ENCODE measurements around the gene AMMECR1. TPM values are rescaled to one million over a fixed set of nuclear protein-coding genes. Genes with fewer than 3 reads are reported as not detected.

Gene AMMECR1
- total and polyA plus RNA-seq, 2 of the 8 experiments (the other 6 are each of a cell fraction or from before 2014, with no cell fraction given): 10.2 to 21.2 TPM

DNA sequence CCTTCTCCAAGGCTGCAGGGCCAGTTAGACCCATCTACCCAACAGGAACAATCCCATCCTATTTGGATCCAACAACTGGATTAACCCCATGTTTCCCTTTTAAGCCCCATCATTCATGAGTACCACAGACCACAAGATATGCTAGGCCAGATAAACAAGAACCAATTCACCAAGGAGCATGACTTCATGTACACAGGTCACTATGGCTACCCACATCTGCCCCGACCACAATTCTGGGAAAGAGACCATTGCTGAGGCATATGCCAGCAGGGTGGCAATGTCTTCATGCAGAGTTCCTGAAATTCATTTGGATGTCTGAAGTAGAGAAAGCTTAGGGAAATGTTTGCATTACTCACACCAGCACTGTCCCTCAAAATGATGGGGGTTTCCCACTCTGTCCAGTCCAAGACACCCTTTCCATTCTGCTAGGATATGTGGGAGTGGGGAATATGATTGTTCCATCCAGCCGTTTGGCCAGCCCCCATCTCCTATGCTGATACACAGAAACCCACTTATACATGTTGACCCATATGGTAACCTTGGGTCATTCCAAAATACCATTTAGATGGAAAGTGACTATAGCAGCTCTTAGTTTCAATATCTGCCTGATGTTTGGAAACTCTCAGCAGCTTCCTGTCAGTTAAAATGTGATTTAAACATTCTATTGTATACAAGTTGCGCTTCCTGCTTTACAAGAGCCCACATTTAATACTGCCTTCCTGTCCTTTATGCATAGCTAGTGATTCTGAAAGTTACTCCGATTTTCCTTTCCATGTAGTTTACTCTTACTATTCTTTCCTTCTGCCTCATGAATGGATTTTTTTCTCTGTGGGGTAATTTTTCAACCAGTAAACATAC is 129.0 kb downstream of the AMMECR1 start:
- no peaks in the 10 kb centered on the region for H4K20me1 ChIP-seq (replicated peaks in 1 of 2; ENCODE audit: control insufficient read depth in 1 of 2, insufficient read depth in 2 of 2, low read length in 2 of 2)
- H3K79me2 ChIP-seq (ENCODE audit: control insufficient read depth in 1 of 2, insufficient read depth in 2 of 2, low read length in 2 of 2): no peaks in the 10 kb centered on the region
- FAIRE-seq (no peak), DNase-seq (ENCODE audit: low read depth in 1 of 2, low spot score in 2 of 2) (no peak)
- ChIA-PET CTCF (ENCODE audit: partially characterized antibody) (interaction anchor here (0.5 to 1.1 kb wide), 2 partner anchors 217 to 219 kb away, joined by 3 read pairs; no protein-coding TSS in a partner anchor), POLR2A (ENCODE audit: partially characterized antibody) (no interaction called here)
- H3K27me3 ChIP-seq (replicated peaks in 1 of 4; ENCODE audit: control insufficient read depth in 3 of 4, extremely low read depth in 1 of 4, insufficient read depth in 3 of 4, low read length in 3 of 4): no peaks in the 10 kb centered on the region
- H3K14ac ChIP-seq (ENCODE audit: insufficient read length): no peak overlapping the region
- no peak overlapping the region for H2BK120ac ChIP-seq (replicated peaks; ENCODE audit: low read depth, low read length)
- no peak overlapping the region for H3K18ac ChIP-seq (ENCODE audit: extremely low read depth, low read length)
- H4K91ac ChIP-seq (replicated peaks; ENCODE audit: insufficient read length, low read length): no peak overlapping the region
- H2BK12ac ChIP-seq (ENCODE audit: low read depth, low read length): no peak overlapping the region
- no peak overlapping the region for H2BK15ac ChIP-seq (ENCODE audit: low read length)
- H4K5ac ChIP-seq (ENCODE audit: insufficient read length, low read depth, low read length): no peak overlapping the region
- H3K23ac ChIP-seq (ENCODE audit: insufficient read length): no peak overlapping the region
- no peak overlapping the region for H2BK5ac ChIP-seq (ENCODE audit: low read depth, low read length)
- H4K8ac ChIP-seq (ENCODE audit: extremely low read depth, insufficient read depth, low read length): no peak overlapping the region
- no peak overlapping the region for H3K9ac ChIP-seq (replicated peaks in 1 of 4; ENCODE audit: extremely low read depth in 1 of 4, low read depth in 3 of 4, low read length in 3 of 4)
- no peaks in the 10 kb centered on the region for H3K4me1 ChIP-seq (replicated peaks in 1 of 4; ENCODE audit: control insufficient read depth in 3 of 4, insufficient read depth in 4 of 4, low read length in 3 of 4)
- no peaks in the 10 kb centered on the region for H3K9me3 ChIP-seq (ENCODE audit: insufficient read depth in 2 of 2, low read depth in 1 of 2, low read length in 1 of 2)
- H3K56ac ChIP-seq (replicated peaks; ENCODE audit: insufficient read length, low read depth, low read length): no peak overlapping the region
- WGBS, 2 experiments (ENCODE audit: extremely low coverage in 1 of 2, insufficient coverage in 1 of 2, insufficient read length in 1 of 2, insufficient replicate concordance in 2 of 2, low coverage in 1 of 2, low lambda C conversion rate in 2 of 2, missing lambda C conversion rate in 1 of 2): 92% methylated on average over 4 of the region's 4 CpGs; no CpG with 5 or more reads in 1 of the 2 experiments
- H3K23me2 ChIP-seq (ENCODE audit: low read depth, low read length): no peaks in the 10 kb centered on the region
- H2BK20ac ChIP-seq (ENCODE audit: low read length): no peak overlapping the region
- H3K4me3 ChIP-seq (ENCODE audit: extremely low read depth in 1 of 4, insufficient read depth in 2 of 4, low read depth in 3 of 4, low read length in 4 of 4): no peak overlapping the region
- H3K4ac ChIP-seq (replicated peaks; ENCODE audit: insufficient read length, low read depth, low read length): no peak overlapping the region
- TF ChIP-seq GABPA (IDR thresholded peaks at IDR 0.05; ENCODE audit: borderline replicate concordance, insufficient read depth, low read length): no peak
- TF ChIP-seq POU5F1 (IDR thresholded peaks at IDR 0.05; ENCODE audit: low read depth, low read length): no peak
- TF ChIP-seq NANOG (IDR thresholded peaks at IDR 0.05; ENCODE audit: insufficient read depth, low read depth, low read length, poor library complexity, severe bottlenecking): no peak
- TF ChIP-seq EGR1 (IDR thresholded peaks at IDR 0.05; ENCODE audit: borderline replicate concordance, low read depth, low read length): no peak
- TF ChIP-seq SP4 (IDR thresholded peaks at IDR 0.05; ENCODE audit: low read length): no peak
- TF ChIP-seq CBX8 (IDR thresholded peaks at IDR 0.05; ENCODE audit: borderline replicate concordance, low read depth, low read length): no peak
- no peak for TF ChIP-seq POLR2AphosphoS5 (IDR thresholded peaks at IDR 0.05; ENCODE audit: low read depth, low read length)
- TF ChIP-seq BACH1 (IDR thresholded peaks at IDR 0.05; ENCODE audit: low read length): no peak
- no peak overlapping the region for H3K27ac ChIP-seq (ENCODE audit: low read depth, low read length)
- H3K79me1 ChIP-seq (ENCODE audit: low read depth, low read length): no peaks in the 10 kb centered on the region
- no peak overlapping the region for H2AFZ ChIP-seq (ENCODE audit: low read length)
- H2AK5ac ChIP-seq (ENCODE audit: low read depth, low read length): no peak overlapping the region
- no peak overlapping the region for H3K4me2 ChIP-seq (ENCODE audit: insufficient read depth in 1 of 2, low read depth in 2 of 2, low read length in 2 of 2)
- H3K36me3 ChIP-seq (ENCODE audit: control insufficient read depth in 2 of 4, insufficient read depth in 4 of 4, low read length in 3 of 4): no peaks in the 10 kb centered on the region
